T follicular helper cell (primary cell): ENCODE measurements around the gene CLDN19.

Source experiments
- DNase-seq: peaks from one replicate; pipeline ENCODE4 v3.0.0-alpha.2; 2020; ENCODE audit warnings: low read depth

The CLDN19 gene

DNA sequence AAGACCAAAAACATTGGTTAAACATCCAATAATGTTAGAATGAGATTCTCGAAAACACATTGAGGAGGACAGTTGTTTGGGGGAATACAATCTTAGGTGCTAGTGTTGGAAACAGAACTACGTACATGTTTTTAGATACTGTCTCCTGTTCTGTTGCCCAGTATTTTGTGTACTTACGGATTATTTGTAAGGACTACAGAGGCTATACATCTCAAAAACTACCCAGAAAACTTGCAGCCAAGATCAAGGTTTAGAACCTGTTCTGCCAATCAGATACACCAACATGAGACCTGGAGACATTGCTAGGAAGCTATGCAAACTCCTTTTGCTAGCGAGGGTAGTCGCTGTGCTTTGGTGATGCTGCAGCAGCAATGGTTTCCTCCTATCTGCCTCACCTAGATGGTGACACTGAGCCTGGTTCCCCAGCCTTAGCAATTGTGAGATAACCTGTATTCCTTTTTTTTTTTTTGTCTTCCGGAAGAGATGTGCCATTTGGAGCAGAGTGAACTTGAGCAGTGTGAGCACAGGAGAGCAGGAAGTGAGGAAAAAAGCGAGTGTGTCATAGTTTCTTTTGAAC is 36.1 kb downstream of the CLDN19 start:
- DNase-seq, result no peak

DNA sequence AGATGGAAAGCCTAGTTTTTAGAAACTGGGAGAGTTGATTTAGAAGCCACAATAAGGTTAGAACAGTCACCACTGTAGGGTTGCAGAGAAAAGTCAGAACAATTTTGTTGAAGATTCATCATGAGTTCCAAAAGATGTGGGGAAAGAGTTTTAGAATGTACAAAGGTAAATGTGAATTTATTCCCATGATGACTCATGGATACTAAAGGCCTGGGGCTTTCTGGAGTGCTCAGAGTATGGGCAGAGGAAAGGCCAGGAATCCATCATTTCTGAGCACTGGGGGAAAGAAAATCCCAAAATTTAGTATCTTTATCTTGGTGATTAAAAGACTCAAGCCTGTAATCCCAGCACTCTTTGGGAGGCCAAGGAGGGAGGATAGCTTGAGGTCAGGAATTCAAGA is 40.0 kb downstream of the CLDN19 start:
- no peak for DNase-seq

DNA sequence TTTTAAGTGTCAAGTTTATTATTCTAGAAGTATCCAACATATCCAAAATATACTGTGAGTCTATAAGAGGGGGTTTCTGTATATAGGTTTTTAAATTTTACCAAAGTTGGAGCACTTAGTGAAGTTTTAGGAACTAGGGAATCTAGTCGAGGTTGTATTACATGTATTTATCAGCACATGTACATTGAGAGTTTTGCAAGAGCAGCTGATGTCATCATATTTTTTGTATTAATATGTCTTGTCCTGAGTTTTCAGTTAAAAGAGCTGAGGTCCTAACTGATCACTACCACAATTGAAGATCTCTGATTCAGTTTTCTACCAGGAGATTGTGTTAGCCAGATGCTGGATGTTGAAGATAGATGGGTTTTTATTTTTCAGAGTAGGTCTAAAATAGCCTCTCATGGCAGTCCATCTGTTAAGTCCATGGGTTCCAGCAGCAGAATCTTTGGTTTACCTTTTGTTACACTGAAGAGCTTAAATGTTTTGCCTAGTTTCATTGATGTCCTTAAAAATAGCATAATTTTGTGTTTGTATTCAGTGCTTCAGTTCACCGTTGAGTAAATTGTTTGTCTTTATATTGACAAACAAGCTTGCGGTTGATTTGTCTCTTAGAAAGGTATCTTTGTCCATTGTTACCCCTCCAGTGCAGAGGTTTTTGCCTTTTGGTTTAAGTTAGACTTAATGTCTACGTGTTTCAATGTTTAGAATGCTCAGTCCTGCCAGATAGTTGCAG is 41.8 kb downstream of the CLDN19 start:
- DNase-seq, result no peak

DNA sequence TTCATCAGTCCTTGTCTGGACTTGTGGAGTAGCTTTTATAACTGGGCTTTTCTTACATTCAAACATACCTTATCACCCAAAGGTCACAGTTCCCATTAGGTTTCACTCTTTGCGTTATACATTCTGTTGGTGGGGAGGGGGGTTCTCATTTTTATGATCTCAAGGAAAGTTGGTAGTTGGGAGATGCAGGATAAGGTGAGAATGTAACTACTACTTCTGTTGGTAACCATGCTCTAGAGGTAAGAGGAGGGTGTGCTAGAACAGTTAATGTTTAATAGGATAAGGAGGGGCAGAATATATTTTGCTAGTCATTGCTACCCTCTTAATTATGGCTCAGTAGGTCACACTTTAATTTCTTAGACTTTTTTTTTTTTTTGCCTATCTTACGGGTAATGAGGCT is 47.1 kb downstream of the CLDN19 start:
- no peak for DNase-seq

DNA sequence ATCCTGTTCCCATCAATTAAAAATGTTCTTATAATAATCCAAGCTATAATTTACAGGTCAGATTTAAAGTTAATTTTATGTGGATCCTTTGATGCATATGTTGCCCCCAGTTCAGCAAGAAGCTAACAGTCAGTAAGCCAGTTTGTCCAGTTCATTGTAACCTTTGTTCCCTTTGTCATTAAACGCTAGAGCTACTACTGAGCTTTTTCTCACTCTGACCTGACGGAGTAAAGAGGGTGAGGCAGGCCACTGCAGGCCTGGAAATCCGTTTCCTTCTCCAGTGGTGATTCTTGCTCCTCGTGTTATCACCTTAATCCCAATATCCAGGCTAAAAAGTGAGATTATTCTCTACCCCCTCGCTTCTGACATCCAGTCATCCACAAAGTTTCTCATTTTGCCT is 47.6 kb downstream of the CLDN19 start:
- no peak for DNase-seq

DNA sequence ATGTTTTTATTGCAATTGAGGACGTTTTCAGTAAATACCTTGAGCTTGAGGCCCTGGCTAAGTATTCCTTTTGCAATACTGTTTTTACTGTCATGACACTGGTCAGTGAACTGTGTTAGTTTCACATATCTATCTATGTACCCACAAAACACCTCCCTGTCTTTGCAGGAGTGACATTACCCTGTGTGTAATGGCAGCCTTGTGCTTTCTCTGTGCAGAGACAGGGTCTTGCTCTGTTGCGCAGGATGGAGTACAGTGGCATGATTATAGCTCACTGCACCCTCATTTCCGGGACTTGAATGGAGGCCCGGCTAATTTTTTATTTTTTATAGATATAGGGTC is 48.9 kb downstream of the CLDN19 start:
- no peak for DNase-seq

DNA sequence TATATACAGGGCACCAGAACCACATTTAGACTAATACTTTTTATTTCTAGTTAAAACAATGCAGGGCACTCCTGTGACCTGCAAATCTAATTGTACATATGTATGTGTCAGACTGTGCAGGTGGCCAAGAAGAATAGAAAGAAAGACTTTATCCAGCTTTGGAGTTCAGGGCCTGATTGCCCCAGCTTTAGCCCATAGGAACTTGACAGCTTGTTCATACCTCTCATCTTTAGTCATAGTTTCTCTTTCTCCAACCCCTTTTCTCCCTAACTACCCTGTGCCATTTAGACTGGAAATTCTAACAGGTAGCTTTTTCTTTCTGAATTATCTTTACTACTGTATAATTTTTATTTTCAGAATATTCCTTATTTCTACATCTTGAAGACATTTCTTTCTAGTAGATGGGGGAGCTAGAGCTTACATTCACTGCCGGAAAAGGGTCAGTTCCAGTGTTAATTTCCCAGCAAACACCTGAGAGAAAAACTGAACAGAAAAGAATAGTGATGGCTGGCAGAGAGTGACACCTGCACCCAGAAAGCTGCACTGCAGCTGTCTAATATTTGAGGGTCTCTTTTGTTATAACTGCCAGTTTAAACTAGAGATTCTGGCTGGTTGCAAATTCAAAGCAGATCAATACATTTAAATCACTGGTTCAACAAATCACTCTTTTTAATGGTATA is 49.4 kb downstream of the CLDN19 start:
- DNase-seq, result no peak

DNA sequence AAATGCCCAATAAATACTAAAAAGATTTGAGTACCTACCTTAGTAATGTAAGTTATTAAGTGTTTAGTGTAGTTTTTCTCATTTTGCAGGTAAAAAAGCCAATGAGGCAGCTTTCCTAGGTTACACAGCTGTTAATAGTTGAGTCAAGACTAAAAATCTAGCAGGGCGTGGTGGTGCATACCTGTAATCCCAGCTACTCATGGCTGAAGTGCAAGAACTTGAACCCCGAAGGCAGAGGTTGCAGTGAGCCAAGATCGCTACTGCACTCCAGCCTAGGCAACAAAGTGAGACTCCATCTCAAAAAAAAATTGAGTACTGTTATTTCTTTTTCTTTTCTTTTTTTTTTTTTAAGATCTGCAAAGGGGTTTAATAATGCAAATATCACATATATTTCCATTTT is 50.1 kb downstream of the CLDN19 start:
- no peak for DNase-seq

DNA sequence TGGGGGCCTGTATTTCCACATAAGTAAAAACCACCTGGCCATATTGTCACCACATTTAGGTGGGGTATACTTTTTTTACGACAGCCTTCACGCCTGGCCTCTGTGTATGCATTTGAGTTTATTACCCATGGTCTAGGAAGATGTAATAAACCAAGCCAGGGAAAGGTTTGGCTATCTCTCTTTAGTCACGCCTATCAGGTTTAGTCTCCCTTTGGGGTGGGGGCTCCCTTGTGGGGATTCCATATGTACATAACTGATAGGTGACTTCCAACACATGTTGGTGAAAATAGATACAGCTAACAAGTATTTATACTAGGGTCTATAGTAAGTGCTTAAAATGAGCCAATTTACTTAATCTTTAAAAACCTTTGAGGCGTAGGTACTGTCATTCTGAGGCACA is 53.6 kb downstream of the CLDN19 start:
- no peak for DNase-seq

DNA sequence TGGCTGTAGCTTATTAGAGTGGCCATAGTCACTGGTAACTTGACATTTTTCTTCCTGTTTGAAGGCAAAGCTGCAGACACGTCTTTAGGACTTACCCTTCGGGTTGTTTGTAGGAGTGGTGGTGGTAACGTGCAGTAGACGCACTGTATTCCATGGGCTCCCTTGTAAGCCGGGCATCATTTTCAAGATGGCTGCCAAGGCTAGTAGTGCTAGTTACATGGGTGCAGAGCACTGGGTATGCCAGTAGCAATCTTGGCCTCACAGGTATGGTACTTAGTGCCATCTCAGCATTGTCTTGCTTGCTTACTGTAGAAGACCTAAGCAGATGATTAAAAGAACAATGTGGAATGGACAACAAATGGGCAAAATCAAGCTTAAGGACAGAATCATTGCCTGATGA is 55.9 kb downstream of the CLDN19 start:
- no peak for DNase-seq
